Measurements from ENCODE around the gene GPALPP1.
"Not testable (repeated sequence)": the region's sequence is repeated elsewhere in the genome, so short reads cannot be mapped to it uniquely, and the experiment has no call there.

The GPALPP1 gene

DNA sequence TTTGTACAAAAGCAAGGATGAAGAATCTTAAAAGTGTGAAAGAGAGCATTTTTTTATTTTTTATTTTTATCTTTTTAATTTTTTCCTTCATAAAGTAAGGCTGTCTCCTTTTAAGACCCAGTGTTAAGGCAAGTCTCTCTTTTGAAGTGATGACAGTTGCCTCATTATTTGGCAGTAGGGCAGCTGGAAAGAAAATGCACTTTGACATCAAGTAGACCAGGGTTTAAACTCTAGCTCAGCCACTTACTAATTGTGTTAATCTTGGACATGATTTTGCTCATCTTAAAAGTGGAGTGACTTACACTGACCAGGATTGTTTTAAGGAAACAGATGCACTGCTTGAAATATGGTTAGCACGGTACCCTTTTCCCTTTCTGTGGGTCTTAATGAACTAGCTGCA is 18.5 kb downstream of the GPALPP1 start:
- DNase-seq (ENCODE audit: extremely low read depth, low read depth), result no peak
- TF ChIP-seq, protein P1, sequence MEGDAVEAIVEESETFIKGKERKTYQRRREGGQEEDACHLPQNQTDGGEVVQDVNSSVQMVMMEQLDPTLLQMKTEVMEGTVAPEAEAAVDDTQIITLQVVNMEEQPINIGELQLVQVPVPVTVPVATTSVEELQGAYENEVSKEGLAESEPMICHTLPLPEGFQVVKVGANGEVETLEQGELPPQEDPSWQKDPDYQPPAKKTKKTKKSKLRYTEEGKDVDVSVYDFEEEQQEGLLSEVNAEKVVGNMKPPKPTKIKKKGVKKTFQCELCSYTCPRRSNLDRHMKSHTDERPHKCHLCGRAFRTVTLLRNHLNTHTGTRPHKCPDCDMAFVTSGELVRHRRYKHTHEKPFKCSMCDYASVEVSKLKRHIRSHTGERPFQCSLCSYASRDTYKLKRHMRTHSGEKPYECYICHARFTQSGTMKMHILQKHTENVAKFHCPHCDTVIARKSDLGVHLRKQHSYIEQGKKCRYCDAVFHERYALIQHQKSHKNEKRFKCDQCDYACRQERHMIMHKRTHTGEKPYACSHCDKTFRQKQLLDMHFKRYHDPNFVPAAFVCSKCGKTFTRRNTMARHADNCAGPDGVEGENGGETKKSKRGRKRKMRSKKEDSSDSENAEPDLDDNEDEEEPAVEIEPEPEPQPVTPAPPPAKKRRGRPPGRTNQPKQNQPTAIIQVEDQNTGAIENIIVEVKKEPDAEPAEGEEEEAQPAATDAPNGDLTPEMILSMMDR (IDR thresholded peaks at IDR 0.05; ENCODE audit: low read depth, low read length), result no peak

DNA sequence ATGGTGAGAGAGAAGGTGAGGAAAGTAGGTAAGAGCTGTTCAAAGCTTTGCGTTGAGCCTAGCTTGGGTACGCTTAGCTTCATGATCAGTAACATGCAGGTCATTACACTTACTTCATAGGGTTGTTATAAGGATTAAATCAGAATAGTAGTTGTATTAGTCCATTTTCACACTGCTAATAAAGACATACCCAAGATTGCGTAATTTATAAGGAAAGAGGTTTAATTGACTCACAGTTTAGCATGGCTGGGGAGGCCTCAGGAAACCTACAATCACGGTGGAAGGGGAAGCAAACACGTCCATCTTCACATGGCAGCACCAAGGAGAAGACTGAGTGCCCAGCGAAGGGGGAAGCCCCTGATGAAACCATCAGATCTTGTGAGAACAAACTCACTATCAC is 21.9 kb downstream of the GPALPP1 start:
- TF ChIP-seq, protein P1 (IDR thresholded peaks at IDR 0.05; ENCODE audit: low read depth, low read length), result no peak
- DNase-seq (ENCODE audit: extremely low read depth, low read depth), result no peak

DNA sequence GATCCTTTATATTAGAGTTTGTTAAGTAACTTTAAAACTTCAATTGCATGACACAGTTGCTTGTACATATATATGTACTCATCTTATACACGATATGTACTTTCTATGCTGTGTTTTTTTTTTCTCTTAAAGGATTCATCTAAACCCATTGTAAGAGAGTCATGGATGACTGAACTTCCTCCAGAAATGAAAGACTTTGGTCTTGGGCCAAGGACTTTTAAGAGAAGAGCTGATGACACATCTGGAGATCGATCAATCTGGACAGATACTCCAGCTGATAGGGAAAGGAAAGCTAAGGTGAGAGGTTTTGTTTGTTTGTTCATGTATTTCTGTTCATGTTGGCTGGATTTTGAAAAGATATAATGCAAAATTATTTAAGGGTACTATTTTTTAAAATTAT is 26.0 kb downstream of the GPALPP1 start:
- DNase-seq (ENCODE audit: extremely low read depth, low read depth), result no peak
- TF ChIP-seq, protein P1 (IDR thresholded peaks at IDR 0.05; ENCODE audit: low read depth, low read length), result no peak

DNA sequence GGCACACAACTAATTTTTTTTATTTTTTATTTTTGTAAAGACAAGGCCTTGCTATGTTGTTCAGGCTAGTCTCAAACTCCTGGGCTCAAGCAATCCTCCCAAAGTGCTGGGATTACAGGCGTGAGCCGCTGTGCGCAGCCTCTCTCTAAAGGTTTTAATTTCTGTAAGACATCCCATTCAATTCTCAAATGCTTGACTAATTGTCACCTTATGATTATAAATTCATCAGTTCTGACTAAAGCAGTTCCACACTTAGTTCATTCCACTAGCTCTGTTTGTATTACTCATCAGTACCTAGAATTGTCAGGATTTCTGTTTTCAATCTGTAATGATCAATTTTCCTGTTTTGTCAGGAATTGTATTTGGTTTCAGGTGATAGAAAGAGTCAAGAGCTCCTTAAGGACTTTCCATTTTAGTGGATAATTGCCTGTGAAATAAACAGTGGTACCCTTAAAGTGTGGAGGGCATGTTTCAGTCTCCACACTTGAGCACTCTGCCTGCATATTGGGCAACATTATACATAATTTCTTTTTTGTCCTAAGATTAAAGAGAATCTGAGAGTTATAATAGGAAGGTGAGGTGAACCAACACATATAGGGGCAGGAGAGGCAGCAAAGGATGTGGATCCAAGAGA is 27.6 kb downstream of the GPALPP1 start:
- no peak for DNase-seq (ENCODE audit: extremely low read depth, low read depth)
- TF ChIP-seq, protein P1 (IDR thresholded peaks at IDR 0.05; ENCODE audit: low read depth, low read length), result no peak

DNA sequence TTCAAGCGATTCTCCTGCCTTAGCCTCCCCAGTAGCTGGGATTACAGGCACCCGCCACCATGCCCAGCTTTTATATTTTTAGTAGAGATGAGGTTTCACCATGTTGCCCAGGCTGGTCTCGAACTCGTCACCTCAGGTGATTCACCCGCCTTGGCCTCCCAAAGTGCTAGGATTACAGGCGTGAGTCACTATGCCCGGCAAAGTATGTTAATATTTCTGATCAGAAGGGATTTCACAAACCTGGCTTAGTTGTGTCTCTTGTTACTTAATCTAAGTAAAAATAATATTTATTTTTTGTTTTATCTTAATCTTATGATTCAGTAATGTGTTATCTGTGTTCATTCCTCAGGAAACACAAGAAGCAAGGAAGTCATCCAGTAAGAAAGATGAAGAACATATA is 30.6 kb downstream of the GPALPP1 start:
- not testable (repeated sequence) for DNase-seq (ENCODE audit: extremely low read depth, low read depth)

DNA sequence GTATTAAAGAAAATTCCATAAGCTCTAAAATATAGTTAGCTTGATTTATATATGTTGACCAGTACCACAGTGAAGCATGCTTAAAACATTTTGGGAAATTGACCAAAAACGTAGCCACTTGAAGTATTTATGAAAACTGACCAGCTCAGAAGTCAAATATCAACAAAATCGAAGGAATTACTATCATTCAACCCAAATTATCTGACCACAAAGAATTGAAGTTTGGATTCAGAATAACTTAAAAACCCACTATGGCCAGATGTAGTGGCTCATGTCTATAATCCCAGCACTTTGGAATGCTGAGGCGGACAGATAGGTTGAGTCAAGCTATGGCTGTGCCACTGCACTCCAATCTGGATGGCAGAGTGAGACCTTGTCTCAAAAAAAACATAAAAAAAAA is 31.9 kb downstream of the GPALPP1 start:
- no peak for DNase-seq (ENCODE audit: extremely low read depth, low read depth)
- TF ChIP-seq, protein P1 (IDR thresholded peaks at IDR 0.05; ENCODE audit: low read depth, low read length), result no peak

DNA sequence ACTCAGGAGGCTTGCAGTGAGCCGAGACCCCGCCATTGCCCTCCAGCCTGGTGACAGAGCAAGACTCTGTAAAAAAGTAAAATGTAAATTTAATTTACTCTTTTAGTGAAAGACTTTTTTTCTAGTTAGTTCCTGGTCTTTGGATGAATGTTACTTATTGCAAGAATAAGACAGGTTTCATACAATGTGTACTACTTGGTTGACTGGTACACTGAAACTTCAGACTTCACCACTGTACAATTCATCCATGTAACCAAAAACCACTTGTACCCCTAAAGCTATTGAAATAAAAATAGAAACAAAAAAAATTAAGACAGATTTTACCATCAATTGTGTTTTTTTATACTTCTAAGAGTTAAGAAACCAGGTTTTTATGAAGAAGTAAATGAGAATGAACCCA is 35.5 kb downstream of the GPALPP1 start:
- TF ChIP-seq, protein P1 (IDR thresholded peaks at IDR 0.05; ENCODE audit: low read depth, low read length), result no peak
- DNase-seq (ENCODE audit: extremely low read depth, low read depth), result no peak

DNA sequence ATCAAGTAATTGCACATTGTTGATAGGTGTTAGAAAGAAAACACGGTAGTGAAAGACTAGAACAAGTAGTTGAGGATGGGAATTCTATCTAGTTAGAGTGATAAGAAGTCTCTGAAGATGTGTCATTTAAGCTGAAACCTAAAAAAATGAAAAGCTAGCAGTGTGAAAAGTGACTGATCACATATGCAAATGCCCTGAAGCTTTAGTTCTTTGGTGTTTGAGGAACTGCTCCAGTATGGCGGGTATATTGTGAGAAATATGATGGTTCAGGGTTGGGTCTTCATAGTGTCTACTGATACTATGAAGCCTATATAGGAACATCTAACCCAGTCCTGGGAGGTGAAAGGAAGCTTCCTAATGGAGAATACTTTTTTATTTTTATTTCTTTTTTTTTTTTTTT is 45.0 kb downstream of the GPALPP1 start:
- DNase-seq (ENCODE audit: extremely low read depth, low read depth), result no peak
- TF ChIP-seq, protein P1 (IDR thresholded peaks at IDR 0.05; ENCODE audit: low read depth, low read length), result no peak

Data from AG09319 (cell line).